Uterus (tissue), 2 donors: ENCODE data around the gene ARHGAP42.

Experiments used
- POLR2A ChIP-seq, 2 donors: fragments of 450-650 bp; IDR thresholded peaks; one replicate each; pipeline ENCODE4 v1.6.1; 2016; ENCODE audit warnings: antibody characterized with exemption in 2 of 2, mild to moderate bottlenecking in 1 of 2, moderate library complexity in 1 of 2
- TF ChIP-seq, protein P1 (sequence below), 4 experiments: fragments of 200-600 bp in 2 of 4; fragments of 450-650 bp in 2 of 4; sonication (generic) in 2 of 4; IDR thresholded peaks; one replicate each; pipeline ENCODE4 v1.5.1; 2016 to 2019; ENCODE audit warnings: antibody characterized with exemption in 4 of 4, mild to moderate bottlenecking in 2 of 4, moderate library complexity in 1 of 4

DNA sequence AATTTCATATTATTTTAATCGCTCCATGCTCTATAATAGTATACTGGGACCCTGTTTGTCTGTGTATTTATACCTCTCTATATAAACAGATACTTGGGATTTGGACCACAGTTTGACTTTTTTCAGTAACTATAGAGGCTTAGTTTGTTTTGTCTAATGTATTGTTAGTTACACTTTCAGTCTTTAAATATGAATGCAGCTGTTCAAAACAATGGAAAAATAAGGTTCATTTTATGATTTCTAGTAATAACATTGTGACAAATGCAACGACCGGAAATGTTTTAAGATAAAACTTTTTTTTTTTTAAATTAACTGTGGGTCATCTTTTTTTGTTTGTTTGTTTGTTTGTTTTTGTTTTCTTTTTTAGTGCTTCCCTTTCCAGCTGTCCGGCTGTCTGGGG, 133.5 kb downstream of the ARHGAP42 start:
- TF ChIP-seq, protein P1, sequence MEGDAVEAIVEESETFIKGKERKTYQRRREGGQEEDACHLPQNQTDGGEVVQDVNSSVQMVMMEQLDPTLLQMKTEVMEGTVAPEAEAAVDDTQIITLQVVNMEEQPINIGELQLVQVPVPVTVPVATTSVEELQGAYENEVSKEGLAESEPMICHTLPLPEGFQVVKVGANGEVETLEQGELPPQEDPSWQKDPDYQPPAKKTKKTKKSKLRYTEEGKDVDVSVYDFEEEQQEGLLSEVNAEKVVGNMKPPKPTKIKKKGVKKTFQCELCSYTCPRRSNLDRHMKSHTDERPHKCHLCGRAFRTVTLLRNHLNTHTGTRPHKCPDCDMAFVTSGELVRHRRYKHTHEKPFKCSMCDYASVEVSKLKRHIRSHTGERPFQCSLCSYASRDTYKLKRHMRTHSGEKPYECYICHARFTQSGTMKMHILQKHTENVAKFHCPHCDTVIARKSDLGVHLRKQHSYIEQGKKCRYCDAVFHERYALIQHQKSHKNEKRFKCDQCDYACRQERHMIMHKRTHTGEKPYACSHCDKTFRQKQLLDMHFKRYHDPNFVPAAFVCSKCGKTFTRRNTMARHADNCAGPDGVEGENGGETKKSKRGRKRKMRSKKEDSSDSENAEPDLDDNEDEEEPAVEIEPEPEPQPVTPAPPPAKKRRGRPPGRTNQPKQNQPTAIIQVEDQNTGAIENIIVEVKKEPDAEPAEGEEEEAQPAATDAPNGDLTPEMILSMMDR (IDR thresholded peaks at IDR 0.05): no peak
- no peak for TF ChIP-seq POLR2A (IDR thresholded peaks at IDR 0.05)
